ENCODE data around the gene CACNA1I.

CACNA1I gene

GRCh38 chr22:39623603-39624500 is 53.3 kb downstream of the CACNA1I start:
- Mint-ChIP-seq H3K36me3 (ENCODE audit: low read depth) (no peaks in the 10 kb centered on the region), H3K4me1 (ENCODE audit: low read depth) (no peaks in the 10 kb centered on the region), H3K9me3 (no peaks in the 10 kb centered on the region), H3K27me3 (peaks cover 15% of the 10 kb centered on the region), H3K4me3 (no peak overlapping the region), H3K27ac (no peak overlapping the region)
- intact Hi-C loops (cut with micrococcal nuclease) = loop anchor here (2.0 kb wide), 1 partner anchor 401 kb away; no protein-coding TSS in a partner anchor

- H3K9me3 Mint-ChIP-seq = no peaks in the 10 kb centered on the region
- H3K4me3 Mint-ChIP-seq = no peak overlapping the region
- intact Hi-C loops (cut with micrococcal nuclease) = no loop called here
- H3K27ac Mint-ChIP-seq = no peak overlapping the region
- no peaks in the 10 kb centered on the region for H3K36me3 Mint-ChIP-seq (ENCODE audit: low read depth)
- no peaks in the 10 kb centered on the region for H3K4me1 Mint-ChIP-seq (ENCODE audit: low read depth)
- peaks cover 19% of the 10 kb centered on the region for H3K27me3 Mint-ChIP-seq
Measured at GRCh38 chr22:39624501-39624821, 53.9 kb downstream of the CACNA1I start.

- Mint-ChIP-seq H3K9me3 (no peaks in the 10 kb centered on the region), H3K27ac (no peak overlapping the region), H3K27me3 (peaks cover 19% of the 10 kb centered on the region), H3K4me1 (ENCODE audit: low read depth) (no peaks in the 10 kb centered on the region), H3K4me3 (no peak overlapping the region), H3K36me3 (ENCODE audit: low read depth) (no peaks in the 10 kb centered on the region)
- intact Hi-C loops (cut with micrococcal nuclease) = no loop called here
Measured at GRCh38 chr22:39625569-39626537, 55.3 kb downstream of the CACNA1I start.

GRCh38 chr22:39627208-39627607 is 56.7 kb downstream of the CACNA1I start:
- Mint-ChIP-seq H3K27me3 (peaks cover 15% of the 10 kb centered on the region), H3K4me3 (no peak overlapping the region), H3K4me1 (ENCODE audit: low read depth) (no peaks in the 10 kb centered on the region), H3K36me3 (ENCODE audit: low read depth) (no peaks in the 10 kb centered on the region), H3K27ac (no peak overlapping the region), H3K9me3 (no peaks in the 10 kb centered on the region)
- intact Hi-C loops (cut with micrococcal nuclease) = no loop called here

- H3K9me3 Mint-ChIP-seq = no peaks in the 10 kb centered on the region
- H3K27ac Mint-ChIP-seq = no peak overlapping the region
- H3K4me3 Mint-ChIP-seq = no peak overlapping the region
- no peaks in the 10 kb centered on the region for H3K4me1 Mint-ChIP-seq (ENCODE audit: low read depth)
- peaks cover 15% of the 10 kb centered on the region for H3K27me3 Mint-ChIP-seq
- intact Hi-C loops (cut with micrococcal nuclease) = no loop called here
- H3K36me3 Mint-ChIP-seq (ENCODE audit: low read depth) = no peaks in the 10 kb centered on the region
Measured at GRCh38 chr22:39627865-39628562, 57.5 kb downstream of the CACNA1I start.

GRCh38 chr22:39628563-39629080 is 58.1 kb downstream of the CACNA1I start:
- Mint-ChIP-seq H3K4me3 (no peak overlapping the region), H3K27ac (no peak overlapping the region), H3K27me3 (peaks cover 15% of the 10 kb centered on the region), H3K36me3 (ENCODE audit: low read depth) (no peaks in the 10 kb centered on the region), H3K4me1 (ENCODE audit: low read depth) (no peaks in the 10 kb centered on the region), H3K9me3 (no peaks in the 10 kb centered on the region)
- intact Hi-C loops (cut with micrococcal nuclease) = no loop called here

GRCh38 chr22:39629851-39630250 is 59.3 kb downstream of the CACNA1I start:
- Mint-ChIP-seq H3K4me1 (ENCODE audit: low read depth) (no peaks in the 10 kb centered on the region), H3K36me3 (ENCODE audit: low read depth) (no peaks in the 10 kb centered on the region), H3K9me3 (no peaks in the 10 kb centered on the region), H3K27ac (no peak overlapping the region), H3K4me3 (no peak overlapping the region), H3K27me3 (peaks cover 15% of the 10 kb centered on the region)
- intact Hi-C loops (cut with micrococcal nuclease) = no loop called here

GRCh38 chr22:39630721-39631120 is 60.2 kb downstream of the CACNA1I start:
- no peaks in the 10 kb centered on the region for H3K36me3 Mint-ChIP-seq (ENCODE audit: low read depth)
- intact Hi-C loops (cut with micrococcal nuclease) = no loop called here
- no peak overlapping the region for H3K27ac Mint-ChIP-seq
- H3K4me1 Mint-ChIP-seq (ENCODE audit: low read depth) = no peaks in the 10 kb centered on the region
- peaks cover 16% of the 10 kb centered on the region for H3K27me3 Mint-ChIP-seq
- no peak overlapping the region for H3K4me3 Mint-ChIP-seq
- no peaks in the 10 kb centered on the region for H3K9me3 Mint-ChIP-seq

- Mint-ChIP-seq H3K36me3 (ENCODE audit: low read depth) (no peaks in the 10 kb centered on the region), H3K9me3 (no peaks in the 10 kb centered on the region), H3K4me1 (ENCODE audit: low read depth) (no peaks in the 10 kb centered on the region), H3K27ac (no peak overlapping the region), H3K4me3 (no peak overlapping the region), H3K27me3 (peaks cover 13% of the 10 kb centered on the region)
- intact Hi-C loops (cut with micrococcal nuclease) = no loop called here
Measured at GRCh38 chr22:39631381-39632286, 61.1 kb downstream of the CACNA1I start.

GRCh38 chr22:39634530-39635405 is 64.2 kb downstream of the CACNA1I start:
- Mint-ChIP-seq H3K27ac (no peak overlapping the region), H3K4me1 (ENCODE audit: low read depth) (no peaks in the 10 kb centered on the region), H3K36me3 (ENCODE audit: low read depth) (no peaks in the 10 kb centered on the region), H3K27me3 (peaks cover 5% of the 10 kb centered on the region), H3K9me3 (no peaks in the 10 kb centered on the region), H3K4me3 (no peak overlapping the region)
- intact Hi-C loops (cut with micrococcal nuclease) = no loop called here

- intact Hi-C loops (cut with micrococcal nuclease) = no loop called here
- Mint-ChIP-seq H3K27me3 (peaks cover 5% of the 10 kb centered on the region), H3K4me1 (ENCODE audit: low read depth) (no peaks in the 10 kb centered on the region), H3K4me3 (no peak overlapping the region), H3K9me3 (no peaks in the 10 kb centered on the region), H3K27ac (no peak overlapping the region), H3K36me3 (ENCODE audit: low read depth) (no peaks in the 10 kb centered on the region)
Measured at GRCh38 chr22:39635719-39636118, 65.2 kb downstream of the CACNA1I start.

- intact Hi-C loops (cut with micrococcal nuclease) = no loop called here
Measured at GRCh38 chr22:39638958-39639357, 68.4 kb downstream of the CACNA1I start.

More at GRCh38 chr22:39638958-39639357, 68.4 kb downstream of the CACNA1I start:
- no peaks in the 10 kb centered on the region for H3K36me3 Mint-ChIP-seq (ENCODE audit: low read depth)
- peaks cover 14% of the 10 kb centered on the region for H3K27me3 Mint-ChIP-seq
- no peaks in the 10 kb centered on the region for H3K4me1 Mint-ChIP-seq (ENCODE audit: low read depth)
- no peak overlapping the region for H3K27ac Mint-ChIP-seq
- H3K9me3 Mint-ChIP-seq = no peaks in the 10 kb centered on the region
- no peak overlapping the region for H3K4me3 Mint-ChIP-seq

All from dendritic cell treated with granulocyte-macrophage colony-stimulating factor and Interleukin-4, amounts not matched to agents 40 ng/mL and 50 ng/mL, for 4 days (primary cell).